Measurements from ENCODE around the gene RFESD.

DNA sequence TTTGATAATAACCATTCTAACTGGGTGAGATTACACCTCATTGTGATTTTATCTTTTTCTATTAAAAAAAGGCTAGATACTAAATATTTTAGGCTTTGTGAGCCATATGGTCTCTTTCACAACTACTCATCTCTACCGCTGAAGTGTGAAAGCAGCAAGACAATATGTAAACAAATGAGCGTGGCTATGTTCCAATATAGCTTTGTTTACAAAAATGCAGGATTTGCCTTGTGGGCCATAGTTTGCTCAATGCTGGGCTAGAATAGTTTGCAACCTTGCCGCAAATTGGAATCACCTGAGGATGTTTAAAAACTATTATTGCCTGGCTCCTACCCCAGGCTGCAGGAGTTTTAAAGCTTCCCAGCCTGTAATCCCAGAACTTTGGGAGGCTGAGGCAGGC is 36.9 kb upstream of the RFESD start:
- no peak for TF ChIP-seq GATA3 (IDR thresholded peaks at IDR 0.05; ENCODE audit: low read depth, low read length)
- no peak for TF ChIP-seq GATA2 (IDR thresholded peaks at IDR 0.05; ENCODE audit: low read depth, low read length)
